ENCODE data around the gene GALNT1. TPM values are rescaled to one million over a fixed set of nuclear protein-coding genes. Genes with fewer than 3 reads are reported as not detected.

Gene GALNT1
- total and polyA plus RNA-seq, 2 donors (not counting 1 experiment from before 2014, with no cell fraction given), result 7.5 to 51.3 TPM

DNA sequence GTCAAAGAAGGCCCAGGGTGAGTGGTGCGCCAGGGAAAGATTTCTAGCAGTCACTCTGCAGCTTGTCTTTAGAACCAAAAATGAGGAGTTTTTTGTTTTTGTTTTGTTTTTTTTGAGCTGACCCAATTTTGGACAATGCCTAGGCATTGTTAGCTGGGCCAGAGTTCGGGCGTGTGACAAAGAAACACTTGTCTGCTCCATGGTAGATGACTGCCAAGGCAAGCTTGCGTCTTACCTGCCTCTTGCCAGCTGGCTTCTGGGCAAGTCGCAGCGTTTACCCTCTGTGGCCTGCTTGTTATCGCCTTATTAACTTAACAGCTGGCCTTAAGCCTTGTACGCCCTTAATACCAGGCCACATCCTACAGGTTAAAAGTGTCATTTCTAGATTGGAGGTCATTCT is 114.3 kb downstream of the GALNT1 start:
- intact Hi-C loops (cut with micrococcal nuclease), result loop anchor here (10.0 kb wide), 1 partner anchor 111 kb away; the partner anchor contains the start of gene GALNT1
- no peak for ATAC-seq (ENCODE audit: low read depth)
- no peak overlapping the region for H3K27ac Mint-ChIP-seq
- ChIA-PET POLR2A (interaction anchor here (0.6 kb wide), 1 partner anchor 21 kb away, joined by 8 read pairs; no protein-coding TSS in a partner anchor), CTCF (interaction anchor here (1.4 kb wide), 1 partner anchor 107 kb away, joined by 3 read pairs; no protein-coding TSS in a partner anchor)
- no peak overlapping the region for H3K4me3 Mint-ChIP-seq
- Histone ChIP-seq H3K27ac (ENCODE audit: low read length in 2 of 2) (no peak overlapping the region), H2AFZ (ENCODE audit: insufficient read depth, low read depth, low read length, poor library complexity, severe bottlenecking) (no peak overlapping the region), H3K27me3 (replicated peaks in 1 of 4; ENCODE audit: control extremely low read depth in 1 of 4, control insufficient read depth in 3 of 4, insufficient read depth in 4 of 4, low read length in 3 of 4) (no peaks in the 10 kb centered on the region), H3K4me1 (ENCODE audit: control insufficient read depth in 2 of 2, insufficient read depth in 2 of 2, low read length in 2 of 2) (no peaks in the 10 kb centered on the region), H3K9me3 (ENCODE audit: control extremely low read depth in 1 of 3, control insufficient read depth in 2 of 3, insufficient read depth in 1 of 3, low read length in 2 of 3) (no peaks in the 10 kb centered on the region), H4K20me1 (ENCODE audit: control insufficient read depth, insufficient read depth, low read length, poor library complexity, severe bottlenecking) (no peaks in the 10 kb centered on the region), H3K36me3 (replicated peaks in 1 of 2; ENCODE audit: control extremely low read depth in 1 of 2, control insufficient read depth in 1 of 2, extremely low read depth in 1 of 2, insufficient read depth in 2 of 2, low read length in 1 of 2) (peaks cover 0 to 64% of the 10 kb centered on the region in 2 experiments), H3K9ac (ENCODE audit: low read length) (no peak overlapping the region), H3K79me2 (ENCODE audit: control insufficient read depth, insufficient read depth, low read length) (no peaks in the 10 kb centered on the region), H3K4me3 (ENCODE audit: control extremely low read depth in 1 of 5, extremely low read depth in 1 of 5, insufficient read depth in 1 of 5, low read depth in 2 of 5, low read length in 4 of 5) (no peak overlapping the region), H3K4me2 (replicated peaks; ENCODE audit: low read depth, low read length, poor library complexity, severe bottlenecking) (no peak overlapping the region)
- no peaks in the 10 kb centered on the region for H3K4me1 Mint-ChIP-seq
- no peaks in the 10 kb centered on the region for H3K9me3 Mint-ChIP-seq (ENCODE audit: insufficient read depth)
- DNase-seq, result no peak
- no peaks in the 10 kb centered on the region for H3K27me3 Mint-ChIP-seq
- TF ChIP-seq EZH2 (IDR thresholded peaks at IDR 0.05; ENCODE audit: borderline replicate concordance, insufficient read depth, low read depth, low read length, poor library complexity, severe bottlenecking), result no peak
- TF ChIP-seq, protein P1, sequence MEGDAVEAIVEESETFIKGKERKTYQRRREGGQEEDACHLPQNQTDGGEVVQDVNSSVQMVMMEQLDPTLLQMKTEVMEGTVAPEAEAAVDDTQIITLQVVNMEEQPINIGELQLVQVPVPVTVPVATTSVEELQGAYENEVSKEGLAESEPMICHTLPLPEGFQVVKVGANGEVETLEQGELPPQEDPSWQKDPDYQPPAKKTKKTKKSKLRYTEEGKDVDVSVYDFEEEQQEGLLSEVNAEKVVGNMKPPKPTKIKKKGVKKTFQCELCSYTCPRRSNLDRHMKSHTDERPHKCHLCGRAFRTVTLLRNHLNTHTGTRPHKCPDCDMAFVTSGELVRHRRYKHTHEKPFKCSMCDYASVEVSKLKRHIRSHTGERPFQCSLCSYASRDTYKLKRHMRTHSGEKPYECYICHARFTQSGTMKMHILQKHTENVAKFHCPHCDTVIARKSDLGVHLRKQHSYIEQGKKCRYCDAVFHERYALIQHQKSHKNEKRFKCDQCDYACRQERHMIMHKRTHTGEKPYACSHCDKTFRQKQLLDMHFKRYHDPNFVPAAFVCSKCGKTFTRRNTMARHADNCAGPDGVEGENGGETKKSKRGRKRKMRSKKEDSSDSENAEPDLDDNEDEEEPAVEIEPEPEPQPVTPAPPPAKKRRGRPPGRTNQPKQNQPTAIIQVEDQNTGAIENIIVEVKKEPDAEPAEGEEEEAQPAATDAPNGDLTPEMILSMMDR (IDR thresholded peaks at IDR 0.05), result no peak
- 83% methylated on average over 6 of the region's 8 CpGs for WGBS (ENCODE audit: insufficient coverage)

DNA sequence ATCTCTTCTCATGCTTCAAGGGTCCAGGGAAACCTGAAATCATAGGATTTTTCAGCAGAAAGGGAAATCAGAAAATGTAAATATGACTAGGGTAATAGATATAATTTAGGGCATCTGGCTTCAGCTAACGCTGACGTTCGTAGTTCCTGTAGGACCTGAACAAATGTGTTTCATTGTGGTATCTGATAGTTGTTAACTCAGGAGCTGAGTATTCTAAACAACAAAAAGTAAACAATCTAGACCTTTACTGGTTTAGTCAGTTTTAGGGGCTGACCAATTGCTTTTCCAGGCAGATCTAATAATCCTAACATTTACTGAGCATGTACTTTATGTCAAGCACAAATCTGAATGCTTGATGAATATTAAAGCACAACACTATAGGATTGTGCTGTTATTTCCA is 114.8 kb downstream of the GALNT1 start:
- ATAC-seq (ENCODE audit: low read depth) (no peak), DNase-seq (no peak)
- Histone ChIP-seq H3K4me2 (replicated peaks; ENCODE audit: low read depth, low read length, poor library complexity, severe bottlenecking) (no peak overlapping the region), H3K36me3 (replicated peaks in 1 of 2; ENCODE audit: control extremely low read depth in 1 of 2, control insufficient read depth in 1 of 2, extremely low read depth in 1 of 2, insufficient read depth in 2 of 2, low read length in 1 of 2) (peaks cover 0 to 59% of the 10 kb centered on the region in 2 experiments), H3K9ac (ENCODE audit: low read length) (no peak overlapping the region), H4K20me1 (ENCODE audit: control insufficient read depth, insufficient read depth, low read length, poor library complexity, severe bottlenecking) (no peaks in the 10 kb centered on the region), H3K27ac (ENCODE audit: low read length in 2 of 2) (no peak overlapping the region), H3K79me2 (ENCODE audit: control insufficient read depth, insufficient read depth, low read length) (no peaks in the 10 kb centered on the region), H3K27me3 (replicated peaks in 1 of 4; ENCODE audit: control extremely low read depth in 1 of 4, control insufficient read depth in 3 of 4, insufficient read depth in 4 of 4, low read length in 3 of 4) (no peaks in the 10 kb centered on the region), H3K9me3 (ENCODE audit: control extremely low read depth in 1 of 3, control insufficient read depth in 2 of 3, insufficient read depth in 1 of 3, low read length in 2 of 3) (no peaks in the 10 kb centered on the region), H3K4me1 (ENCODE audit: control insufficient read depth in 2 of 2, insufficient read depth in 2 of 2, low read length in 2 of 2) (no peaks in the 10 kb centered on the region), H2AFZ (ENCODE audit: insufficient read depth, low read depth, low read length, poor library complexity, severe bottlenecking) (no peak overlapping the region), H3K4me3 (ENCODE audit: control extremely low read depth in 1 of 5, extremely low read depth in 1 of 5, insufficient read depth in 1 of 5, low read depth in 2 of 5, low read length in 4 of 5) (no peak overlapping the region)
- intact Hi-C loops (cut with micrococcal nuclease), result loop anchor here (10.0 kb wide), 1 partner anchor 112 kb away; the partner anchor contains the start of gene GALNT1
- ChIA-PET CTCF (no interaction called here), POLR2A (interaction anchor here (0.6 kb wide), 1 partner anchor 21 kb away, joined by 8 read pairs; no protein-coding TSS in a partner anchor)
- Mint-ChIP-seq H3K27ac (no peak overlapping the region), H3K9me3 (ENCODE audit: insufficient read depth) (no peaks in the 10 kb centered on the region), H3K4me3 (no peak overlapping the region), H3K4me1 (no peaks in the 10 kb centered on the region), H3K27me3 (no peaks in the 10 kb centered on the region)
- no peak for TF ChIP-seq EZH2 (IDR thresholded peaks at IDR 0.05; ENCODE audit: borderline replicate concordance, insufficient read depth, low read depth, low read length, poor library complexity, severe bottlenecking)
- TF ChIP-seq, protein P1 (IDR thresholded peaks at IDR 0.05), result no peak
- WGBS (ENCODE audit: insufficient coverage), result 100% methylated on average over 3 of the region's 3 CpGs
